HepG2 (cell line): ENCODE data around the gene ST8SIA6. TPM values are rescaled to one million over a fixed set of nuclear protein-coding genes. Genes with fewer than 3 reads are reported as not detected.

Source experiments
- ATAC-seq: fragments of 200-7000 bp; cut with Tn5 transposase; 3 replicates; pipeline ENCODE4 v1.9.1; 2020; ENCODE audit warnings: mild to moderate bottlenecking, moderate library complexity
- BruUV-seq: library from RNA; stranded (reverse); fragments of 400-500 nt; replicated peaks from 2 replicates; lab custom pipeline; 2021; lab: Mats Ljungman, UMichigan
- CTCF ChIA-PET: fragments of 300-600 bp; formaldehyde crosslinking; extraction: SDS; loops from one replicate; lab custom pipeline; 2021; ENCODE audit warnings: low total read pairs, inconsistent platforms, low intra/inter-chr PET ratio; lab: Yijun Ruan, JAX
- POLR2A ChIA-PET: fragments of 350-600 bp; sonication (Branson Sonifier 250); formaldehyde crosslinking; loops from one replicate; lab custom pipeline; 2020; ENCODE audit warnings: antibody characterized with exemption, inconsistent platforms; lab: Yijun Ruan, JAX
- DNase-seq: peaks from one replicate; pipeline ENCODE4 v3.0.0-alpha.2; 2015; ENCODE audit warnings: low spot score
- FAIRE-seq: peaks from 3 replicates; lab custom pipeline; 2011; peaks lifted over from hg19 to GRCh38; lab: Jason Lieb, UNC
- H2AFZ ChIP-seq: one replicate; pipeline ENCODE4 v1.6.1; 2011; ENCODE audit warnings: low read length, inconsistent platforms
- H3K27ac ChIP-seq: fragments of 300-600 bp; 3 replicates; pipeline ENCODE4 v1.8.0; 2011; ENCODE audit warnings: mixed run types, mild to moderate bottlenecking, mixed read lengths, low read length, inconsistent platforms; ENCODE audit not compliant: insufficient read depth; ENCODE audit errors: extremely low read length
- H3K27me3 ChIP-seq, 2 experiments: fragments of 200-600 bp in 1 of 2; 2 replicates in 1 of 2; 3 replicates in 1 of 2; pipeline versions ENCODE4 v1.6.0 to v1.8.0; 2011; ENCODE audit warnings: low read length in 2 of 2, mild to moderate bottlenecking in 2 of 2, moderate library complexity in 2 of 2, inconsistent platforms in 1 of 2; ENCODE audit not compliant: insufficient read depth in 2 of 2, control insufficient read depth in 1 of 2
- H3K36me3 ChIP-seq, 2 experiments: fragments of 200-600 bp in 1 of 2; replicated peaks in 1 of 2; 2 replicates in 1 of 2; 3 replicates in 1 of 2; pipeline versions ENCODE4 v1.5.1 to v1.8.0; 2011; ENCODE audit warnings: low read length in 2 of 2, inconsistent platforms in 1 of 2; ENCODE audit not compliant: insufficient read depth in 2 of 2, control insufficient read depth in 1 of 2
- H3K4me1 ChIP-seq: 2 replicates; pipeline ENCODE4 v1.5.1; 2012; ENCODE audit warnings: low read length, inconsistent platforms; ENCODE audit not compliant: insufficient read depth
- H3K4me2 ChIP-seq: 2 replicates; pipeline ENCODE4 v1.6.0; 2011; ENCODE audit warnings: low read depth, low read length, inconsistent platforms
- H3K4me3 ChIP-seq, 3 experiments: fragments of 200-600 bp in 1 of 3; sonication (generic), shearing (Covaris generic) in 1 of 3; replicated peaks in 1 of 3; 2 replicates each; pipeline ENCODE4 v1.5.1; 2011 to 2016; ENCODE audit warnings: low read length in 3 of 3, inconsistent platforms in 2 of 3, low read depth in 2 of 3, mild to moderate bottlenecking in 2 of 3, control low read depth in 1 of 3, mixed read lengths in 1 of 3; ENCODE audit not compliant: insufficient read depth in 1 of 3
- H3K79me2 ChIP-seq: one replicate; pipeline ENCODE4 v1.6.1; 2011; ENCODE audit warnings: low read length, inconsistent platforms; ENCODE audit not compliant: insufficient read depth
- H3K9ac ChIP-seq: 2 replicates; pipeline ENCODE4 v1.6.0; 2011; ENCODE audit warnings: mild to moderate bottlenecking, low read depth, low read length, inconsistent platforms; ENCODE audit not compliant: insufficient read depth
- H3K9me3 ChIP-seq: 2 replicates; pipeline ENCODE4 v1.5.1; 2012; ENCODE audit warnings: mild to moderate bottlenecking, low read length
- H4K20me1 ChIP-seq: 2 replicates; pipeline ENCODE4 v1.6.0; 2011; ENCODE audit warnings: inconsistent platforms, mild to moderate bottlenecking, low read length, moderate library complexity; ENCODE audit not compliant: insufficient read depth
- DNMT1 ChIP-seq: sonication (generic); formaldehyde crosslinking; IDR thresholded peaks from 2 replicates; pipeline ENCODE4 v1.5.1; 2020; ENCODE audit warnings: mild to moderate bottlenecking, missing genetic modification reagents
- MXD4 ChIP-seq: IDR thresholded peaks from 2 replicates; pipeline ENCODE4 v1.6.1; 2016; ENCODE audit warnings: mild to moderate bottlenecking, missing biosample characterization, missing genetic modification reagents
- SMAD9 ChIP-seq: sonication (generic); formaldehyde crosslinking; IDR thresholded peaks from 2 replicates; pipeline ENCODE4 v1.5.1; 2020; ENCODE audit warnings: mild to moderate bottlenecking, missing genetic modification reagents
- ZBTB4 ChIP-seq: sonication (generic); formaldehyde crosslinking; IDR thresholded peaks from 2 replicates; pipeline ENCODE4 v1.4.0; 2020; ENCODE audit warnings: missing genetic modification reagents, mild to moderate bottlenecking, borderline replicate concordance
- ZFP82 ChIP-seq: sonication (generic); formaldehyde crosslinking; IDR thresholded peaks from 2 replicates; pipeline ENCODE4 v1.5.1; 2020; ENCODE audit warnings: mild to moderate bottlenecking, missing genetic modification reagents, borderline replicate concordance
- ZNF274 ChIP-seq: sonication (generic); formaldehyde crosslinking; IDR thresholded peaks from 2 replicates; pipeline ENCODE4 v1.5.1; 2020; ENCODE audit warnings: mild to moderate bottlenecking, missing genetic modification reagents
- ZNF550 ChIP-seq: sonication (generic); formaldehyde crosslinking; IDR thresholded peaks from 2 replicates; pipeline ENCODE4 v1.4.0; 2020; ENCODE audit warnings: mild to moderate bottlenecking, missing genetic modification reagents, borderline replicate concordance
- WGBS: methylation state at CpG from one replicate; pipeline ENCODE4 v1.1.6; 2017; ENCODE audit warnings: low lambda C conversion rate; 5-methylcytosine and 5-hydroxymethylcytosine counted together
- in situ Hi-C: cut with HindIII; loops from 2 replicates; pipeline ENCODE4 v1.10.0; 2017; ENCODE audit warnings: low pct_unique_long_range_greater_than_20kb; ENCODE audit not compliant: extremely low pct_ligation_motif_present
- intact Hi-C: fragments of 100-400 bp; cut with micrococcal nuclease; formaldehyde crosslinking; loops from one replicate; pipeline ENCODE4 v1.10.0; 2022; ENCODE audit not compliant: unreplicated experiment
- polyA plus RNA-seq, 8 experiments: library from polyadenylated mRNA; depleted of rRNA in 3 of 8; stranded (reverse) in 7 of 8; unstranded in 1 of 8; fragments of >200 nt; fragmentation: Illumina TruSeq in 4 of 8; extraction: Trizol in 4 of 8; gene quantifications; 2 replicates each; pipeline versions ENCODE4 v1.2.1 to v1.2.3, GENCODE V29; 2011 to 2016; ENCODE audit warnings: low read depth in 4 of 8, missing spikeins in 1 of 8, mixed read lengths in 1 of 8; ENCODE audit not compliant: insufficient read depth in 1 of 8
- total RNA-seq, 5 experiments: library from RNA; depleted of rRNA; stranded (reverse); fragments of >200 nt; fragmentation: Illumina TruSeq; extraction: Trizol; gene quantifications; 2 replicates each; pipeline ENCODE4 v1.2.3, GENCODE V29; 2016; ENCODE audit warnings: low read depth in 1 of 5
- TF ChIP-seq, protein P1 (sequence below): sonication (generic); formaldehyde crosslinking; IDR thresholded peaks from 2 replicates; pipeline ENCODE4 v1.5.0; 2020; ENCODE audit warnings: mild to moderate bottlenecking, missing genetic modification reagents
- TF ChIP-seq, protein P2 (sequence below): sonication (generic); formaldehyde crosslinking; IDR thresholded peaks from 2 replicates; pipeline ENCODE4 v1.8.0; 2023; ENCODE audit warnings: mild to moderate bottlenecking, missing genetic modification reagents
- TF ChIP-seq, protein P3 (sequence below): sonication (generic); formaldehyde crosslinking; IDR thresholded peaks from 2 replicates; pipeline ENCODE4 v1.9.0; 2021; ENCODE audit warnings: missing genetic modification reagents, borderline replicate concordance
- TF ChIP-seq, protein P4 (sequence below): sonication (generic); formaldehyde crosslinking; IDR thresholded peaks from 2 replicates; pipeline ENCODE4 v1.5.0; 2020; ENCODE audit warnings: missing genetic modification reagents, mild to moderate bottlenecking, borderline replicate concordance

Gene ST8SIA6
- total and polyA plus RNA-seq, 2 of the 13 experiments (the other 11 are each of a cell fraction or from before 2014, with no cell fraction given), result not detected

DNA sequence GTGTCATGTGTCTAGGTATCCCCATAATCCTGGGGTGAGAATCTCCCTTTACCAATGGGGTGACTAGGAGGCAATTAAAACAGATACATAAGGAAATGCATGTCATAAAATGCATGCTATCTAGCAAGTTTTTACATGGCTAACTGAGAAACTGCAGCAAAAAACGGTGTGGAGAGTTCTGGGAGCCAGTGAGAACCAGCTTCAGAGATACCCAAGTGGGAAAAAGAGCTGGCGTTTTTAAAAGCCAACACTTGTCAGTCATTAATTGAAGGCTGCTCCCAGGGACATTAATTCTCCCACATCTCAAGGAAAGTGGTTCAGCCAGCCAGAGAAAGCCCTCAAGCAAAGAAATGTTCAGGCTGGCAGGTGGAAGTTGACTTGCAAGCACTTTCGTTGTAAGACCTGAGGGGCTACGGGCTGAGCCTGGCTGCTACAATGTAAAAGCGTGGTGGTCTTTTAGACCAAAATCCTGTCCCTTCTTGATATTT lies 28.1 kb downstream of the ST8SIA6 start (continued):
- TF ChIP-seq ZBTB4, result no peak
- no peak for TF ChIP-seq ZNF274 (CRISPR knock-in tag)
- TF ChIP-seq, all 625 proteins: peak for 0

- ChIA-PET POLR2A (no interaction called here), CTCF (no interaction called here)
- DNase-seq, result no peak
- in situ Hi-C loops, result loop anchor here (25.0 kb wide), 1 partner anchor 588 kb away; no protein-coding TSS in a partner anchor
- H3K9ac ChIP-seq, result no peak overlapping the region
- ATAC-seq, result no peak
- intact Hi-C loops, result no loop called here
- no peaks in the 10 kb centered on the region for H4K20me1 ChIP-seq
- H3K36me3 ChIP-seq, result no peaks in the 10 kb centered on the region
- no peaks in the 10 kb centered on the region for H3K9me3 ChIP-seq
- H2AFZ ChIP-seq, result no peak overlapping the region
- H3K4me3 ChIP-seq, result no peak overlapping the region
- no peaks in the 10 kb centered on the region for H3K79me2 ChIP-seq
- H3K4me2 ChIP-seq, result no peak overlapping the region
- H3K27me3 ChIP-seq, result peaks cover 0 to 8% of the 10 kb centered on the region in 2 experiments; a peak in 2 of 5 replicates
- H3K27ac ChIP-seq, result no peak overlapping the region
- BruUV-seq, result no TSS peak
- no peaks in the 10 kb centered on the region for H3K4me1 ChIP-seq
- no peak for FAIRE-seq
- WGBS, result 32% methylated on average over 6 of the region's 6 CpGs
- TF ChIP-seq ZNF550 (CRISPR knock-in tag), result no peak
- TF ChIP-seq, protein P1, sequence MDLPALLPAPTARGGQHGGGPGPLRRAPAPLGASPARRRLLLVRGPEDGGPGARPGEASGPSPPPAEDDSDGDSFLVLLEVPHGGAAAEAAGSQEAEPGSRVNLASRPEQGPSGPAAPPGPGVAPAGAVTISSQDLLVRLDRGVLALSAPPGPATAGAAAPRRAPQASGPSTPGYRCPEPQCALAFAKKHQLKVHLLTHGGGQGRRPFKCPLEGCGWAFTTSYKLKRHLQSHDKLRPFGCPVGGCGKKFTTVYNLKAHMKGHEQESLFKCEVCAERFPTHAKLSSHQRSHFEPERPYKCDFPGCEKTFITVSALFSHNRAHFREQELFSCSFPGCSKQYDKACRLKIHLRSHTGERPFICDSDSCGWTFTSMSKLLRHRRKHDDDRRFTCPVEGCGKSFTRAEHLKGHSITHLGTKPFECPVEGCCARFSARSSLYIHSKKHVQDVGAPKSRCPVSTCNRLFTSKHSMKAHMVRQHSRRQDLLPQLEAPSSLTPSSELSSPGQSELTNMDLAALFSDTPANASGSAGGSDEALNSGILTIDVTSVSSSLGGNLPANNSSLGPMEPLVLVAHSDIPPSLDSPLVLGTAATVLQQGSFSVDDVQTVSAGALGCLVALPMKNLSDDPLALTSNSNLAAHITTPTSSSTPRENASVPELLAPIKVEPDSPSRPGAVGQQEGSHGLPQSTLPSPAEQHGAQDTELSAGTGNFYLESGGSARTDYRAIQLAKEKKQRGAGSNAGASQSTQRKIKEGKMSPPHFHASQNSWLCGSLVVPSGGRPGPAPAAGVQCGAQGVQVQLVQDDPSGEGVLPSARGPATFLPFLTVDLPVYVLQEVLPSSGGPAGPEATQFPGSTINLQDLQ (CRISPR knock-in tag), result no peak
- TF ChIP-seq, protein P2, sequence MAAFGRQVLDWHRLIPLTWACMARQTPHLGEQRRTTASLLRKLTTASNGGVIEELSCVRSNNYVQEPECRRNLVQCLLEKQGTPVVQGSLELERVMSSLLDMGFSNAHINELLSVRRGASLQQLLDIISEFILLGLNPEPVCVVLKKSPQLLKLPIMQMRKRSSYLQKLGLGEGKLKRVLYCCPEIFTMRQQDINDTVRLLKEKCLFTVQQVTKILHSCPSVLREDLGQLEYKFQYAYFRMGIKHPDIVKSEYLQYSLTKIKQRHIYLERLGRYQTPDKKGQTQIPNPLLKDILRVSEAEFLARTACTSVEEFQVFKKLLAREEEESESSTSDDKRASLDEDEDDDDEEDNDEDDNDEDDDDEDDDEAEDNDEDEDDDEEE (CRISPR knock-in tag), result no peak
- TF ChIP-seq DNMT1 (CRISPR knock-in tag), result no peak
- no peak for TF ChIP-seq ZFP82 (CRISPR knock-in tag)
- TF ChIP-seq MXD4 (CRISPR knock-in tag), result no peak
- TF ChIP-seq, protein P3, sequence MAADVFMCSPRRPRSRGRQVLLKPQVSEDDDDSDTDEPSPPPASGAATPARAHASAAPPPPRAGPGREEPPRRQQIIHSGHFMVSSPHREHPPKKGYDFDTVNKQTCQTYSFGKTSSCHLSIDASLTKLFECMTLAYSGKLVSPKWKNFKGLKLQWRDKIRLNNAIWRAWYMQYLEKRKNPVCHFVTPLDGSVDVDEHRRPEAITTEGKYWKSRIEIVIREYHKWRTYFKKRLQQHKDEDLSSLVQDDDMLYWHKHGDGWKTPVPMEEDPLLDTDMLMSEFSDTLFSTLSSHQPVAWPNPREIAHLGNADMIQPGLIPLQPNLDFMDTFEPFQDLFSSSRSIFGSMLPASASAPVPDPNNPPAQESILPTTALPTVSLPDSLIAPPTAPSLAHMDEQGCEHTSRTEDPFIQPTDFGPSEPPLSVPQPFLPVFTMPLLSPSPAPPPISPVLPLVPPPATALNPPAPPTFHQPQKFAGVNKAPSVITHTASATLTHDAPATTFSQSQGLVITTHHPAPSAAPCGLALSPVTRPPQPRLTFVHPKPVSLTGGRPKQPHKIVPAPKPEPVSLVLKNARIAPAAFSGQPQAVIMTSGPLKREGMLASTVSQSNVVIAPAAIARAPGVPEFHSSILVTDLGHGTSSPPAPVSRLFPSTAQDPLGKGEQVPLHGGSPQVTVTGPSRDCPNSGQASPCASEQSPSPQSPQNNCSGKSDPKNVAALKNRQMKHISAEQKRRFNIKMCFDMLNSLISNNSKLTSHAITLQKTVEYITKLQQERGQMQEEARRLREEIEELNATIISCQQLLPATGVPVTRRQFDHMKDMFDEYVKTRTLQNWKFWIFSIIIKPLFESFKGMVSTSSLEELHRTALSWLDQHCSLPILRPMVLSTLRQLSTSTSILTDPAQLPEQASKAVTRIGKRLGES (CRISPR knock-in tag), result no peak
- TF ChIP-seq, protein P4, sequence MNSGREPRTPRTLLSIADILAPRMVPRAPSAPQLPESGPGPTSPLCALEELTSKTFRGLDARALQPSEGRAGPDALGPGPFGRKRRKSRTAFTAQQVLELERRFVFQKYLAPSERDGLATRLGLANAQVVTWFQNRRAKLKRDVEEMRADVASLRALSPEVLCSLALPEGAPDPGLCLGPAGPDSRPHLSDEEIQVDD (CRISPR knock-in tag), result no peak
- TF ChIP-seq SMAD9 (CRISPR knock-in tag), result no peak
Observed at GRCh38 chr10:17425584-17426262, 28.7 kb downstream of the ST8SIA6 start.
